GM12891 (cell line): ENCODE measurements around the gene KLRC4.

Experiments used
- PAX5 ChIP-seq: IDR thresholded peaks from 2 replicates; pipeline ENCODE4 v1.6.1; 2011; ENCODE audit warnings: low read length, moderate library complexity, mild to moderate bottlenecking; ENCODE audit not compliant: insufficient read depth, severe bottlenecking
- POLR2A ChIP-seq: IDR thresholded peaks from 2 replicates; pipeline ENCODE4 v1.6.1; 2011; ENCODE audit warnings: low read depth, low read length, control low read depth
- POLR2AphosphoS5 ChIP-seq: IDR thresholded peaks from 2 replicates; pipeline ENCODE4 v1.6.1; 2011; ENCODE audit warnings: low read depth, low read length, control low read depth

GRCh38 chr12:10374624-10375018 lies 34.9 kb downstream of the KLRC4 start:
- TF ChIP-seq POLR2A (no peak), PAX5 (no peak), POLR2AphosphoS5 (no peak)
